Measurements from ENCODE around the gene AMMECR1L. TPM values are rescaled to one million over a fixed set of nuclear protein-coding genes. Genes with fewer than 3 reads are reported as not detected.
"Not testable (repeated sequence)": the region's sequence is repeated elsewhere in the genome, so short reads cannot be mapped to it uniquely, and the experiment has no call there.

The AMMECR1L gene
- total and polyA plus RNA-seq, 2 donors = 6.7 to 12.0 TPM

GRCh38 chr2:127910415-127910814 is 24.7 kb upstream of the AMMECR1L start:
- Histone ChIP-seq H3K27ac (ENCODE audit: low read depth in 1 of 2, low read length in 1 of 2) (no peak overlapping the region), H3K4me1 (ENCODE audit: control insufficient read depth in 2 of 2, insufficient read depth in 2 of 2, low read length in 2 of 2) (no peaks in the 10 kb centered on the region), H3K36me3 (ENCODE audit: control insufficient read depth in 2 of 2, insufficient read depth in 2 of 2, low read length in 1 of 2) (no peaks in the 10 kb centered on the region), H3K4me3 (ENCODE audit: low read length in 2 of 2) (no peak overlapping the region), H3K9me3 (ENCODE audit: control insufficient read depth in 2 of 2, insufficient read depth in 1 of 2, low read length in 1 of 2) (no peaks in the 10 kb centered on the region), H3K27me3 (ENCODE audit: control insufficient read depth in 2 of 2, insufficient read depth in 1 of 2, low read length in 1 of 2) (peaks cover 0 to 3% of the 10 kb centered on the region in 2 donors)
- WGBS = 98% methylated on average over 3 of the region's 3 CpGs
- no peak for DNase-seq (ENCODE audit: low read depth in 6 of 9, low spot score in 9 of 9)

DNA sequence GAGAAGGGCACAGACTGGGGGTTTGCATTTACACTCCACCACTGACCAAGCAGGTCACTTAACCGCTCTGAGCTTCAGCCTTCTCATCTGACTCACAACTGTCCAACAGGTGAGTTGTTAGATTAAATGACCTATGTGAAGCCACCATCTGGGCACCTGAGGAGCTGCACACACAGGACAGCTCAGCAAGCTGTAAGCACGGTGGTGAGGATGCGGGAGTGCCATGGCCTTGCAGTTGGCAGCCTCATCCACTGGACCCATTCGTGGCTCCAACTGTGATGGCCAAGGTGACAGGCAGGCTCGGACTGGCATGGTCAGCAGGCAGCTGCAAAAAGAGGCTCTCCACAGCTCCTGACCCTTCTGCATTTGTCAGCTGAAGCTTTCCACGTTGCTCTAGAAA is 23.3 kb upstream of the AMMECR1L start:
- H3K9me3 ChIP-seq (ENCODE audit: control insufficient read depth in 2 of 2, insufficient read depth in 1 of 2, low read length in 1 of 2) = no peaks in the 10 kb centered on the region
- no peak overlapping the region for H3K4me3 ChIP-seq (ENCODE audit: low read length in 2 of 2)
- H3K4me1 ChIP-seq (ENCODE audit: control insufficient read depth in 2 of 2, insufficient read depth in 2 of 2, low read length in 2 of 2) = no peaks in the 10 kb centered on the region
- peaks cover 0 to 3% of the 10 kb centered on the region in 2 donors for H3K27me3 ChIP-seq (ENCODE audit: control insufficient read depth in 2 of 2, insufficient read depth in 1 of 2, low read length in 1 of 2)
- no peaks in the 10 kb centered on the region for H3K36me3 ChIP-seq (ENCODE audit: control insufficient read depth in 2 of 2, insufficient read depth in 2 of 2, low read length in 1 of 2)
- no peak overlapping the region for H3K27ac ChIP-seq (ENCODE audit: low read depth in 1 of 2, low read length in 1 of 2)
- WGBS = 94% methylated on average over 6 of the region's 6 CpGs
- no peak for DNase-seq (ENCODE audit: low read depth in 6 of 9, low spot score in 9 of 9)

DNA sequence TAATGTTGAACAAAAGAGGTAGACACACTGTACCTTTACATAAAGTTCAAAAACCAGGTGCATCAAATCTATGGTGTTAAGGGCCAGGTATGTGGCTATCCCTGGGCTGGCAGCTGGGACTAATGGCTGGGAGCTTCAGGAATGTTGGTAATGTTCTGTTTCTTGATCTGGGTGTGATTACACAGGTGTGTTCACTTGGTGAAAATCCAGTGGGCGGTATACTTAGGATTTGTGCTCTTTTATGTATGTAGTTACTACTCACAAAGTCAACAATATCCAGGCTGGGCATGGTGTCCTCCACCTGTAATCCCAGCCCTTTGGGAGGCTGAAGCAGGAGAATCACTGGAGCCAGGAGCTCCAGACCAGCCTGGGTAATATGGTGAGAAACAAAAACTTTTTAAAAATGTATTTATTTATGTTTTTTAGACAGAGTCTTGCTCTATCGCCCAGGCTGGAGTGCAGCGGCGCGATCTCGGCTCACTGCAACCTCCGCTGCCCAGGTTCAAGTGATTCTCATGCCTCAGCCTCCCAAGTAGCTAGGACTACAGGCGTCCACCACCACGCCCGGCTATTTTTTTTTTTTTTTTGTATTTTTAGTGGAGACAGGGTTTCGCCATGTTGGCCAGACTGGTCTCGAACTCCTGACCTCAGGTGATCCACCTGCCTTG is 22.1 kb upstream of the AMMECR1L start:
- H3K27ac ChIP-seq (ENCODE audit: low read depth in 1 of 2, low read length in 1 of 2); DNase-seq (ENCODE audit: low read depth in 6 of 9, low spot score in 9 of 9); H3K36me3 ChIP-seq (ENCODE audit: control insufficient read depth in 2 of 2, insufficient read depth in 2 of 2, low read length in 1 of 2); H3K4me1 ChIP-seq (ENCODE audit: control insufficient read depth in 2 of 2, insufficient read depth in 2 of 2, low read length in 2 of 2); H3K9me3 ChIP-seq (ENCODE audit: control insufficient read depth in 2 of 2, insufficient read depth in 1 of 2, low read length in 1 of 2); H3K27me3 ChIP-seq (ENCODE audit: control insufficient read depth in 2 of 2, insufficient read depth in 1 of 2, low read length in 1 of 2); H3K4me3 ChIP-seq (ENCODE audit: low read length in 2 of 2): not testable (repeated sequence)
- WGBS = 97% methylated on average over 12 of the region's 12 CpGs

DNA sequence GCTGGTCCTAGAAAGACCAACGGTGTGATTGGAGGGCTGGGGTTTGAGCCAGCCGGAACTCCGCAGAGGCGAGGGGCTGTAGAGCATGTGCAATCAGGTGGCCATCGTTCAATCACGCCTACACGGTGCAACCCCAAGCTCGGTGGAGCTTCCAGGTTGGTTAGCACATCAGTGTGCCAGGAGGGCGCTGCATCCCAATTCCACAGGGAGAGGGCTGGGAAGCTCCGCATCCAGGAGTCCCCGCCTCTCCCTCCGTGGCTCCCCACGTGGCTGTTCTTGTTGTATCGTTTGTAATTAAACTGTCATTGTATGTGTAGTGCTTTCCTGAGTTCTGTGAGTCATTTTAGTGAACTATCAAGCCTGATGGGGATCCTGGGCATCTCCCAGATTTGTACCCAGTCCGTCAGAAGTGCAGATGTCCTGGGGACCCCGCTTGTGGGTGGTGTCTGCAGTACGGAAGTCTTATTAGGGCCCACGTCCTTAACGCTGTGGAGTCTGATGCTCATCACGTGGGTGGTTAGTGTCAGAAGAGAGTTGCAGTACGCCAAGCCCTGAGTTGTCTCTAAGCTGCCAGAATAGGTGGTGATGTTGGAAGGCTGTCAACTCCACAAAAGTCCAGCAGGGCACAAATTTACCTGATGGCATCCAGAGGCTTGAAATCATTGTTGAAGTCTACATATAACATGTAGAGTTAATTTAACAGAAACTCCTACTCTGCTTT is 20.6 kb upstream of the AMMECR1L start:
- peaks cover 0 to 3% of the 10 kb centered on the region in 2 donors for H3K27me3 ChIP-seq (ENCODE audit: control insufficient read depth in 2 of 2, insufficient read depth in 1 of 2, low read length in 1 of 2)
- no peak for DNase-seq (ENCODE audit: low read depth in 6 of 9, low spot score in 9 of 9)
- no peaks in the 10 kb centered on the region for H3K4me1 ChIP-seq (ENCODE audit: control insufficient read depth in 2 of 2, insufficient read depth in 2 of 2, low read length in 2 of 2)
- no peaks in the 10 kb centered on the region for H3K9me3 ChIP-seq (ENCODE audit: control insufficient read depth in 2 of 2, insufficient read depth in 1 of 2, low read length in 1 of 2)
- no peak overlapping the region for H3K27ac ChIP-seq (ENCODE audit: low read depth in 1 of 2, low read length in 1 of 2)
- H3K36me3 ChIP-seq (ENCODE audit: control insufficient read depth in 2 of 2, insufficient read depth in 2 of 2, low read length in 1 of 2) = no peaks in the 10 kb centered on the region
- no peak overlapping the region for H3K4me3 ChIP-seq (ENCODE audit: low read length in 2 of 2)
- 80% methylated on average over 21 of the region's 21 CpGs for WGBS

DNA sequence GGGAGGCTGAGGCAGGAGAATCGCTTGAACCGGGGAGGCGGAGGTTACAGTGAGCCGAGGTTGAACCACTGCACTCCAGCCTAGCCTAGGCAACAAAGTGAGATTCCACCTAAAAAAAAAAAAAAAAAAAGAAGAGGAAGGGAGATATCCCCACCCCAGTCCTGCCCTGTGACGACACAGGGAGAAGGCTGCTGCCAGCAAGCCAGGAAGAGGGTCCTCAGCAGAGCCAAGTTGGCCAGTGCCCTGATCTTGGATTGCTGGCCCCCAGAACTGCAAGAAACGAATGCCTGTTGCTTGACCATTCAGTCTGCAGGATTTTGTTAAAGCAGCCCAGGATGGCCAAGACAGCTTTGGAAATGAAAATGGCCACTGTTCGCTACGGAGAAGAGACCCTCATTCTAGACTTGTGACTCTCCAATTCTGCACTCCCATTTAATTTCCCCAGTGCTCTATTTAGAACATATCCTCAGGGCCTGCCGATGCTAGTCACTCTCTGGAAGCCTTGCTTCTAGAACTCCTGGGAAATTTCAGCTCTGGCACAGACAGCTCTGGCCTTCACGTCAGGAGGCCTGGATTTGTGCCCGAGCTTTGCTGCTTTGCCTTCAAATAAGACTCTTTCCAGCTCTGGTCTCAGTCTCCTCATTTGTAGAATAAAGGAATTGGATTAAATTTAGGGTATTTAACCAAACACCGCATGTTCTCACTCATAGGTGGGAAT is 15.7 kb upstream of the AMMECR1L start:
- no peak overlapping the region for H3K4me3 ChIP-seq (ENCODE audit: low read length in 2 of 2)
- H3K4me1 ChIP-seq (ENCODE audit: control insufficient read depth in 2 of 2, insufficient read depth in 2 of 2, low read length in 2 of 2) = no peaks in the 10 kb centered on the region
- no peaks in the 10 kb centered on the region for H3K9me3 ChIP-seq (ENCODE audit: control insufficient read depth in 2 of 2, insufficient read depth in 1 of 2, low read length in 1 of 2)
- WGBS = 95% methylated on average over 12 of the region's 12 CpGs
- no peak for DNase-seq (ENCODE audit: low read depth in 6 of 9, low spot score in 9 of 9)
- peaks cover 0 to 3% of the 10 kb centered on the region in 2 donors for H3K27me3 ChIP-seq (ENCODE audit: control insufficient read depth in 2 of 2, insufficient read depth in 1 of 2, low read length in 1 of 2)
- H3K27ac ChIP-seq (ENCODE audit: low read depth in 1 of 2, low read length in 1 of 2) = no peak overlapping the region
- H3K36me3 ChIP-seq (ENCODE audit: control insufficient read depth in 2 of 2, insufficient read depth in 2 of 2, low read length in 1 of 2) = no peaks in the 10 kb centered on the region

GRCh38 chr2:127897531-127898211 is 11.9 kb upstream of the AMMECR1L start:
- Histone ChIP-seq H3K9me3 (ENCODE audit: control insufficient read depth in 2 of 2, insufficient read depth in 1 of 2, low read length in 1 of 2) (no peaks in the 10 kb centered on the region), H3K27ac (ENCODE audit: low read depth in 1 of 2, low read length in 1 of 2) (no peak overlapping the region), H3K4me1 (ENCODE audit: control insufficient read depth in 2 of 2, insufficient read depth in 2 of 2, low read length in 2 of 2) (no peaks in the 10 kb centered on the region), H3K36me3 (ENCODE audit: control insufficient read depth in 2 of 2, insufficient read depth in 2 of 2, low read length in 1 of 2) (no peaks in the 10 kb centered on the region), H3K27me3 (ENCODE audit: control insufficient read depth in 2 of 2, insufficient read depth in 1 of 2, low read length in 1 of 2) (no peaks in the 10 kb centered on the region), H3K4me3 (ENCODE audit: low read length in 2 of 2) (no peak overlapping the region)
- 77% methylated on average over 1 of the region's 1 CpG for WGBS
- no peak for DNase-seq (ENCODE audit: low read depth in 6 of 9, low spot score in 9 of 9)

- Histone ChIP-seq H3K27ac (ENCODE audit: low read depth in 1 of 2, low read length in 1 of 2) (no peak overlapping the region), H3K4me1 (ENCODE audit: control insufficient read depth in 2 of 2, insufficient read depth in 2 of 2, low read length in 2 of 2) (peaks cover 0 to 3% of the 10 kb centered on the region in 2 donors), H3K9me3 (ENCODE audit: control insufficient read depth in 2 of 2, insufficient read depth in 1 of 2, low read length in 1 of 2) (no peaks in the 10 kb centered on the region), H3K4me3 (ENCODE audit: low read length in 2 of 2) (no peak overlapping the region), H3K27me3 (ENCODE audit: control insufficient read depth in 2 of 2, insufficient read depth in 1 of 2, low read length in 1 of 2) (no peaks in the 10 kb centered on the region), H3K36me3 (ENCODE audit: control insufficient read depth in 2 of 2, insufficient read depth in 2 of 2, low read length in 1 of 2) (no peaks in the 10 kb centered on the region)
- WGBS = 90% methylated on average over 5 of the region's 5 CpGs
- DNase-seq (ENCODE audit: low read depth in 6 of 9, low spot score in 9 of 9) = no peak
Measured at GRCh38 chr2:127893494-127893893, 7.7 kb upstream of the AMMECR1L start.

DNA sequence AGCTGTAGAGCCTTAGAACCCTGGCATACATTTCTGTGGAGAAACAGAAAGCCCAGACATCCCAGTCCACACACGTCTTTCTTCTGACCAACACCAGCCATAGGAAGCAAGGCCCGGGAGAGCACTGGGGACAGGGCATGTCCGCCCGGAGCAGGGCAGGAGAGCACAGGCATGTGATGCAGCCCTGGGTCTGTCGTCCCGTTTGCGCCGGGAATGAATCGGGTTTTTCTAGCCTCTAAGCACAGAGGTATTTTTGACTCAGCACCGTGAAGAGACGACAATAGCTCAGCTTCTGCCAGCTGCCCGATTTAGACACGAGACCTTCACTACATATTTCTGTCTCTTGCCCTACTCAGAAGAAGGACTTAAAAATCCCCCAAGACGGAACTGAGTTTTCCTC is 7.3 kb upstream of the AMMECR1L start:
- H3K36me3 ChIP-seq (ENCODE audit: control insufficient read depth in 2 of 2, insufficient read depth in 2 of 2, low read length in 1 of 2) = no peaks in the 10 kb centered on the region
- WGBS = 96% methylated on average over 14 of the region's 14 CpGs
- H3K9me3 ChIP-seq (ENCODE audit: control insufficient read depth in 2 of 2, insufficient read depth in 1 of 2, low read length in 1 of 2) = no peaks in the 10 kb centered on the region
- DNase-seq (ENCODE audit: low read depth in 6 of 9, low spot score in 9 of 9) = no peak
- H3K27me3 ChIP-seq (ENCODE audit: control insufficient read depth in 2 of 2, insufficient read depth in 1 of 2, low read length in 1 of 2) = no peaks in the 10 kb centered on the region
- H3K4me1 ChIP-seq (ENCODE audit: control insufficient read depth in 2 of 2, insufficient read depth in 2 of 2, low read length in 2 of 2) = peaks cover 0 to 3% of the 10 kb centered on the region in 2 donors
- H3K27ac ChIP-seq (ENCODE audit: low read depth in 1 of 2, low read length in 1 of 2) = no peak overlapping the region
- no peak overlapping the region for H3K4me3 ChIP-seq (ENCODE audit: low read length in 2 of 2)

DNA sequence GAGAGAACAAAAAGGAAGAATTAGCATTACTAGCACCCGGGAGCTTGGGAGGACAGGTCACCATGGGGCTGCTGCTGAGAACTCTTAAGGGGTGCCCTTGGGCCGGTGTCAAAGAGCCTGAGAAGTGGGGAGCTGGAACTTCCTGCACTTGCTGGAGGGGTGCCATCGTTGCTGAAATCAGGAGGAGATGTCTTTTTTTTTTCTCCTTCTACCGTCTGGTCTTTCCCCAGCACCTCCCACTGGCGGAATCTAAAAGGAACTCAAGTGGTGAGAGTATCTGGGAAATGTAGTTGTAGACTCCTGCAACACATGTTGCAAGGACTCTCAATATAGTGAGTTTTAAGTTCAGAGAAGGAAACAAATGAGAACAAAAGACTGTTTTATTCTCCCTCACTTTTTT is 6.1 kb upstream of the AMMECR1L start:
- Histone ChIP-seq H3K27ac (ENCODE audit: low read depth in 1 of 2, low read length in 1 of 2) (no peak overlapping the region), H3K9me3 (ENCODE audit: control insufficient read depth in 2 of 2, insufficient read depth in 1 of 2, low read length in 1 of 2) (no peaks in the 10 kb centered on the region), H3K4me1 (ENCODE audit: control insufficient read depth in 2 of 2, insufficient read depth in 2 of 2, low read length in 2 of 2) (peaks cover 4 to 8% of the 10 kb centered on the region in 2 donors), H3K4me3 (ENCODE audit: low read length in 2 of 2) (no peak overlapping the region), H3K36me3 (ENCODE audit: control insufficient read depth in 2 of 2, insufficient read depth in 2 of 2, low read length in 1 of 2) (no peaks in the 10 kb centered on the region), H3K27me3 (ENCODE audit: control insufficient read depth in 2 of 2, insufficient read depth in 1 of 2, low read length in 1 of 2) (no peaks in the 10 kb centered on the region)
- WGBS = 41% methylated on average over 5 of the region's 5 CpGs
- no peak for DNase-seq (ENCODE audit: low read depth in 6 of 9, low spot score in 9 of 9)
